ENCODE results near the gene LRPAP1.

The LRPAP1 gene

DNA sequence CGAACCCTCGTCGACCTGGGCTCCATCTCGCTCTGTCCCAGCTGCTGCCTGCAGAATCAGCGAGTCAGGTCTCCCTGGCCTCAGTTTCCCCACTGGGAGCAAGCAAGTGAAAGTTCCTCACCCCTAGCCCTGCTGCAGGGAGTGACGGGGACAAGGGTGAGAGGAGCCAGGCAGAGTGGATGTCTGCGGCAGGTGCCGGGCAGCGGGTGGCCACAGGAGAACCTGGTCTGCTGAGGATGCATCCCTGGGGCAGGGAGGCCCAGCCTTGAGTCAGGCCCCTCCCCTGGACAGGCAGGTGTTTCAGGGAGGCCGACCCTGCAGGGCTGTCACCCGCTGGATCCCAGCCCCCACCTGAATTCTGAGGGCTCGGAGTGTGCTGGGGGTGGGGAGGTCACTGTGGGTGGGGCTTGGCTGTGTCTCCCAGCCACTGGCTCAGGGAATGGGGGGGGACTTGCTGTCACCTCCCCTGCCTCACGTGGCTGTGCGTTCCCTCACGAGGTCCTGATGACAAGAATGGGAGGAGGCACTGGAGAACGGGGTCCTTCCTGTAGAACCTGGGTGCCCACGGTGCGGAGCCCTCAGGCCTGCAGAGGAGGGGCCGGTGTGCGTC is 33.2 kb downstream of the LRPAP1 start:
- DNase-seq: no peak

DNA sequence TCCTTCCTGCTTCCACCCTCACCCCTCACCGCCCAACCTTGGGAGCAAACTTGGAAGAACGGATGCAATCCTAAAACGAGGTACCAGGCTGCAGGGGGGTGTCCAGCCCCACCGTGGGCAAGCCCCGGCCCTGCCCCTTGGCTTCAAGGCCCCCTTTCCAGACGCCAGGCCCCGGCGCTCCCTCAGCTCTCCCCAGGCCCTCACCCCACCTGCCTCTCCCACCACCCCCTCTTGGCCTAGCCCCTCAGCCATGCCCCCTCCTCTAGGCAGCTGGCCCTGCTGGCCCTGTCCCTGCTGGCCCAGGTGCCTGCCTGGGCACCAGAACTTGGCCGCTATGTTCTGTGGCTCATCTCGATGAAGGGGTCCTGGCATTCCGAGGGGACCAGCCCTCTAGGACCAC is 33.8 kb downstream of the LRPAP1 start:
- DNase-seq: no peak

GRCh38 chr4:3497523-3498389 is 34.5 kb downstream of the LRPAP1 start:
- no peak for DNase-seq

DNA sequence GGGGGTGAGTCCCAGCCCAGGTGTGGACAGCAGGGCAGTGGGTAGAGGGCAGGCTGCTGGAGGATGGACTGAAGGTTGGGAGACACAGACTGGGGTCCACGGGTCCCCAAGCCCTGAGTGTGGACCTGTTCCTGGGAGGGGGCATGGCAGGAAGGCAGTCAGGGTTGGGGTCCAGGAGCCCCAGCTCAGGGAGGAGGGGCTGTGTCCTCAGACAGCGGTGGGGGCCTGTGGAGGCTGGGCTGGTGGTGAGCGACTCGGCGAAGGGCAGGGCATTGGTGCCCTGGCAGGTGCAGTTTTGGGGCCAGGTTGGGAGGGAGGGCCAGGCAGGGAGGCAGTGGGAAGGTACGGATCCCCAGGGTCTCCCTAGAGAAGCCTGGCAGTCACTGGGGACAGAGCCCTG is 35.1 kb downstream of the LRPAP1 start:
- DNase-seq: no peak

DNA sequence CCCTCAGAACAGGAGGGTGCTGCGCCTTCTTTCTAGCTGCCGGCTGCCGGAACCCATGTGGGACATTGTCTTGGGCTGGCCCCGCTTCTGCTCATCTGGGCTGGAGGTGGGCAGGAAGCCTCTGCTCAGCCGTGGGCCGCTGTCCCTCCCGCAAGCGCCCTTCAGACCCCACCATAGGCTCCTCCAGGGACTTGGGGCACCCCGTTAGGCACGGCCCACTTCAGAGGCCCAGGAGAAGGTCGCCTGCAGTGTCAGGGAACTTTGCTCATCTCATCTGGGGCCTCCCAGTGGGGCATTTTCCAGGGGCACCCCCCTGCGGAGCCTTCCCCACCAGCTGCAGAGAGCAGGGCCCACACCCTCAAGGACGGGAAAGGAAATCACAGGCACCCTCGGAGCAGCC is 36.2 kb downstream of the LRPAP1 start:
- DNase-seq: no peak

- no peak for DNase-seq
Measured at GRCh38 chr4:3495204-3495975, 36.8 kb downstream of the LRPAP1 start.

DNA sequence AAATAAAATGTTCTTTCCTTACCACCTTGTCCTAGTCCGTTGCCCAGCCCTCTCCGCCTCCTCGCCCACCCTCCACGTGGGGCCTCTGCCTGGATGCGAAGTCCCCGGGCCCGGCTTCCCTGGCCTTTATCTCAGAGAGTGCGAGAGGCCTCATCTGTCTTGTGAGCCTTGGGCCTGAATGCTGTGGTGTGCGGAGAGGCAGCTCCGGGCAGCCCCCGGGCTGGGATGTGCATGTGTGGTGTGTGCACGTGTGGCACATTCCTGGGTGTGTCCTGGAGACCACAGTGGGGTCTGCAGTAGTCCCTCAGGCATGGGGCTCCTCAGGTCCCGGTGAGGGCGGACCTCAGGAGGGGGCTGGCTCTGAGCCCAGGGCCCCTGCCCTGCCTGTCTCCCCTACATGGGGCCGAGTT is 37.8 kb downstream of the LRPAP1 start:
- no peak for DNase-seq

DNA sequence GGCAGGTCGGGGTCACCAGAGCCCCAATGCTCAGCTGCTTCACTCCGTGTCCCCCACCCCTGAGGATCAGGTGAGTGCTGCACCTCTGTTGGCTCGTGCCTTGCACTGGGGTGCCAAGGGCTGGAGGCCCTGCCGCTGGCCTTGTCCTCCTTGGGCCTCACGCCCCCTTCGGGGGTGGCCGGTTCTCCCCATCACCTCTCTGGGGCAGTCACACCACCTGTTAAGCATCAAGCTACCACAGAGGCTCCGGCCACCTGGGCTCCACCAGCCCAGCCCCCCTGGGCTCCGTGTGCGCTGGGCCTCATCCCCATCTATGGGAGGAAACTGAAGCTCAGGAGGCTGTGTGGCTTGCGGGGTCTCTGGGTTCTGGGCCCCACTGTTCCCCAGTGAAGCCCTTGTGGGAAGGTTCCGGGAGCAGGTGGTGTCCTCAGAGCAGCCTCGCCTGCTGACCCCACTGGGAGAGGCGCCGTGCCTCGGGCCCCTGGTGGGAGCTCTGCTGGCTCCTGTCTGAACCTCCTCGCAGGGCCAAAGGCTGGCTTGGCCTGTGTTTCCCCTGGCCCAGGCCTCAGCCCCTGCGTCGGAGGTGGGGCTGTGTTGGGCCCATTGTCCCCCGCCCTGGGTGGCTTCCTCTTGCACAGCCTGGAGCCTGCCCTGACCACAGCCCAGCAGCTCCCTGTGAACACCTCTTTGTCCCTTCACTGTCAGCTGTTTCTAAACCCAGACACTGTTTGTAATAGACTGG is 38.3 kb downstream of the LRPAP1 start:
- no peak for DNase-seq

GRCh38 chr4:3492741-3493719 is 39.2 kb downstream of the LRPAP1 start:
- DNase-seq: no peak

DNA sequence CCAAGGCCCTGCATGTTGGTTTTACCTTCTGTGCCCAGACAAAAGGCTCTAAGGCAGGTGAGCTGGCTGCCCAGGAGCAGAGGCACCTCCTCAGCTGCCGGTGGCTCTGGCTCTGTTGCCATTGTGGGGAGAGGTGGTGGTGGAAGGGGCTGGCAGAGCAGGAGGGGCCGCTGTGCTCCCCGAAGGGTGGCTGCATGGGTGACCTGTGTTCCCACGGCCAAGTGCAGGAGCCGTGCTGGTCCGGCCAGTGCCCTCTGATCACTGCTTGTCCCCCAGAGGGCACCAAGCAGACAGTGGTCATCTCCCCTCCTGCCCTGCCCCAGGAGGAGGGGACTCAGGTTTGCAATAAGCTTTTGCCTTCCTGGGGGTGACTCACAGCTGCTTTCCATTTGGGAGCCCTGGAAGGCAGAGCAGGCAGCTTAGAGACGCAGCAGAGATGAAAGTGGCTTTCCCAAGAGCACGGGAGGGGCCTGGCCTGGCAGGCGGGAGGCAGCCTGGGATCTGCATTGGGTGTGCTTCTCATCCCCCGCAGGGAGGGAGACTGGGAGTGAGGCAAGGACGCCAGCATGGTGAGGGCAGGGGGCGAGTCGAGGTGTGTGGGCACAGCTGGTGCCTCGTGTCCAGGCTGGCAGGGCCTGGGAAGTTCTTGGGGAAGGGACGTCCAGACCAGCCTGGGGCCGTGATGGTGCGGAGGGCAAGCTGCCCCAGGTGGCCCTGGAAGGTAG is 40.4 kb downstream of the LRPAP1 start:
- no peak for DNase-seq

DNA sequence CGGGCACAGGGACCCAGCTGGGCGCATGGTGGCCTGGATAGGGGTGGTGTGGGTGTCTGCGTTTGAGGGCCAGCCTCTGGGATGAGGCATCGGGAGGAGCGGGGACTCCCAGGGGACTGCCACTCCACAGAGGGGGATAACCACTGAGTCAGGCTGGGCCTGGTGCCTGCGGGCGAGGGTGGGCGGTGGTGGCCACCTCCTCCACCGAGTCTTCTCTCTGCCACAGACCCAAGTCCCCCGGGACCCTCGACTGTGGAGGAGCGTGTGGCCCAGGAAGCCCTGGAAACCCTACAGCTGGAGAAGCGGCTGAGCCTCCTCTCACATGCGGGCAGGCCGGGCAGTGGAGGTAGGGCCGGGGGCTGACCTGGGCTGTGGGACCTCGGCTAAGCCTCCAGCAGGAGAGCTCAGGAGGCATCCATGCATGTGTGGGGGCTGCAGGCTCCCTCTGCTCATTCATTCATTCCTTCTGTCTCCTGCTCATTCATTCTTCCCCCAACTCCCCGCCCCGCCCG is 42.7 kb downstream of the LRPAP1 start:
- DNase-seq: no peak

DNA sequence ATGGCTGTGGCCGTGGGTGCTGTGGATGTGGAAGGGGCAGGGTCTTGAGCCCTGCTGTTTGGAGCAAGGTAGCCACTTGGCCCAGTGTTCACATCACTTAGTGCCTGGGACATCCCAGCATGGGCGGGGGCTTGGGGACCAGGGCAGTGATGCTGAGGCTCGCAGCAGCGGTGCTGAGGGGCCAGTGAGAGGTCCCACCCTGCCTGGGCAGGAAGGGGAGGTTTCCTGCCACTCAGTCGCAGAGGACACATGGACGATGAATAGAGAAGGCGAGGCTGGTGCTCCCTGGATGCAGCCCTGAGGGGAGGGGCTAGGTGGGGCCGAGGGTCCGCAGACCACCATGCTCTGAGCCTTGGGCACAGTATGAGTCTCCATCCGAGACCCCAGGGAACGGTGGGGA is 43.4 kb downstream of the LRPAP1 start:
- no peak for DNase-seq

DNA sequence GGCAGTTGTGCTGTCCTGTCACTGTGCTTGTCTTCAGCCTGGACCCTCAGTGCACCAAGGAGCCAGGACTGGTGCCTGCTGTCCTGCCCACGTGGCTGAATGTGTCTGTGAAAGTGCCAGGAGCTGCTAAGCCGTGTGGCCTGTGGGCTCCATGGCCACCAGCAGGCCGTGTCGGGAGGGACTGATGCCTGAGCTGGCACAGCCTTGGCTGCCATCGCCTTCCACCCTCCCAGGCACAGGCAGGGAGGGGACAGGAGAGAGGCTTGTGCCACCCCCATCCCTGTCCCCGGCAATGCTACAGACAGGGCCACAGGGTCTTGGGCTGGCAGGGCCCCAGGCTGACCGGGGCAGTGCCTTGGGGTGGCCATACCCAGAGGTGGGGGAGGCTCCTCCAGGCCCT is 44.4 kb downstream of the LRPAP1 start:
- no peak for DNase-seq

DNA sequence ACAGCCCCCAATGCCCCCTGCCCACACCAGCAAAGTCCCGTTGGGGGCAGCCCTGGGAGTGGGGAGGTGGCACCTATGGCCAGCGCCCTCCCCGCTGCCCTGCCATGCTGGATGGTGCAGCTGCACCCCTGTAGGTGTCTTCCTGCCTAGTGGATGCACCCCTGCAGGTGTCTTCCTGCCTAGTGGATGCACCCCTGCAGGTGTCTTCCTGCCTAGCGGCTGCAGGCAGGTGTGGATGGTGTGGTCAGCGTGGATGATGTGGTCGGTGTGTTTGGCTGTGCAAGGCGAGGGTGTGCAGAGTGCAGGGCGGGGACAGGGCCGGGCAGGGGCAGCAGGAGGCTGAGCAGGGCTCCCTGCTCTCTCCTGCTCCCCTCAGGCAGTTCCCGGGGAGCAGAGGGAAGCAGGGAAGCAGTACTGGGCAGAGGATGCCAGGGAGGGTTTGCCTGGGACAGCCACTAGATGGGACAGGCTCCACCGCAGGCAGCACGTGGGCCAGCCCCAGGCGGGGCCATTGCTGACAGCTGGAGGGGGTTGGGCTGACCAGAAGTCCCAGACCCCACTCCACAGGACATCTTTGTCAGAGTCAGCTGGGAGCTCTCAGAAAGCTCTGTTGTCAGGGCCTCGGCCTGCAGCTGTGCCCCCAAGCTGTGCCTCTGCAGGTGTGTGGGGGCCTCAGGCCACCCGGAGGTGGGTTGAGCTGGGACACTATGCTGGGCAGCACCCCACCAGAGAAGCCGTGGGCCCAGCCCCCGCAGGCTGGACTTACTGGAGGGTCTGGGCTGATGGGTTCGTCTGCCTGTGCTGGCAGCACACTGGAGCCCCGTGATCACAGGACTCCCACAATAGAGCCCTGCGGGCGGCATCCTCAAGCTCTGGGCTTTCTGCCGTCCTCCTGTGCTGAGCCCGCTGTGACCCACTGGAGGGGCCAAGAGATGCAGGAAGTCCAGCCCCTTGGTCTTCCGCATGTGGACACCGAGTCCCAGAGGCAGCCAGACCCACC is 45.4 kb downstream of the LRPAP1 start:
- no peak for DNase-seq

DNA sequence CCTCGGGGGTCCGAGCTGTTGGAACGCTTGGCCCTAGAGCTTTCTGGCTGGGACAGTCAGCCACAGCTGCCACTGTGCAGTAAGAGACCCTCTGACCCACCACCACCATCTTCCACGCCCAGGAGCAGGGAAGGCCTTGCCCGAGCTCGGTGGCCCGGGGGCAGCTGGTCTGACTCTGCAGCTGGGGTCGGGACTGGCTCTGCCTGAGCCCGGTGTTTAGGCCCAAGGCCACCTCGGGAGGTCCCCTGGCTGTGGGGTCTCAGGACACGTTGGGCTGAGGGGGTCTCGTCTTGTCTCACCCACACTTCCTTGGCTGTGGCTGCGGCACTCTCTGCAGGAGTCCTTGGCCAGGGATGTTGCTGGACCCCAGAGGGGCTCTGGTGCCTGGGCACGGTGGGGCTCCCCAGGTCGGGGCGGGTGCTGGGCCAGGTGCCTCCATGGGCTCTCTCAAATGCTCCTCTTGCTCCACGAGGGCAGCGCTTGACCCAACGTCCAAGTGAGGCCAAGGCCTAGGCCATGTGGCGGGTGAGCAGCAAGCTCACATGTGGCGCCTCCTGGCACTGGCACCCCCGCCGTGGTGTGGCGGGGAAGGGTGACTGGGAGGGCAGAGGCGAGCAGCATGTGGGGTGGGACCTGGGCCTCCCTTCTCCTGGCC is 46.2 kb downstream of the LRPAP1 start:
- DNase-seq: no peak

GRCh38 chr4:3485011-3485791 is 47.0 kb downstream of the LRPAP1 start:
- DNase-seq: no peak

DNA sequence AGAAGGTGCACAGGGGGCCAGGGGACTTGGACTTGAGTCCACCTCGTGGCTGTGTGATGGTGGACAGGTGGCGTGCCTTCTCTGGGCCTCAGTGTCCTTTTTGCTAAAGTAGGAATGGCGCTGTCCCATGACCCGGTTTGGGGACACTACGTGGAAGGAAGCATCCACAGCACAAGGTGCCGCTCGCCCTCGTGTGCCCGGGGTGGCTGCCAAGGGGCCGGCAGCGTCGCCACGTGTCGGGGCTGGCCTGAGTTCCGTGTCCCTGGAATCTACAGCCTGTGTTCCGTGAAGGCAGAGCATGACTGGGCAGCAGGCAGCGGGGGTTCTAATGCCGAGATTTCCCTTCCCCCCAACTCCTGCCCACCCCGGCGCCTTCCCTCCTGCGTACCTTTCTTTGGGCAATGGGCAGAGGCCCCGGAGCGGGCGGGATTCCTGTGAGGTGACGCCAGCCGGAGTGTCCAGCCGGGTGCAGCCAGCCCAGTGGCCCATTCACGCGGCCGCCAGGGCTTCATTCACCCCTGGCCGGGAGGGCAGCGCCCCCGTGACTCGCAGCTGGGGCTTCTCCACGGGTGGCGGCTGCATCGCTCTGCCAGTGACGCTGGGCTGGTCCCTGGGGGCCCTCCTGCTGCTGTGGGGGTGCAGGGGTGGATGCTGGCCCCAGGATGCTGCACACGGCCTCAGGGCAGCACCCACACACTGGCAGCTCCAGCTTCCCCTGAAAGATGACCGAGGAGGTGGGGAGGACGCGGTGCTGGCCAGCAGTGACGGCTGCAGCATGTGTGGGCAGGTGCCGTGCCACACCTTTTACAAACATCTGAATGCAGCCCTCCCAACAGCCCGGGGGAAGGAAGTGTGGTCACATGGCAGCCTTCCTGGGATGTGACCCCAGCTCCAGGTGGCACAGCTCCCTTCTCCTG is 47.9 kb downstream of the LRPAP1 start:
- no peak for DNase-seq

Measured in CD4-positive, alpha-beta T cell treated with Interleukin-12 subunit alpha and Interleukin-12 subunit beta, for 1 hour (primary cell).